C4-2B (cell line): ENCODE measurements around the gene LEF1.
A peak's percentile ranks its signal among the peaks of the same experiment; 100 is the strongest.
"Not testable (repeated sequence)": the region's sequence is repeated elsewhere in the genome, so short reads cannot be mapped to it uniquely, and the experiment has no call there.

Source experiments
- H3K27ac ChIP-seq: fragments of 450-650 bp; 2 replicates; pipeline ENCODE4 v1.5.1; 2017
- ZFX ChIP-seq: fragments of 450-650 bp; IDR thresholded peaks from 2 replicates; pipeline ENCODE4 v1.6.1; 2017
- TF ChIP-seq, protein P1 (sequence below): fragments of 450-650 bp; conservative IDR thresholded peaks from 2 replicates; pipeline ENCODE4 v1.5.1; 2017; ENCODE audit warnings: mild to moderate bottlenecking

Gene LEF1

GRCh38 chr4:108018884-108019187 is 149.9 kb downstream of the LEF1 start:
- TF ChIP-seq ZFX: no peak
- TF ChIP-seq, protein P1, sequence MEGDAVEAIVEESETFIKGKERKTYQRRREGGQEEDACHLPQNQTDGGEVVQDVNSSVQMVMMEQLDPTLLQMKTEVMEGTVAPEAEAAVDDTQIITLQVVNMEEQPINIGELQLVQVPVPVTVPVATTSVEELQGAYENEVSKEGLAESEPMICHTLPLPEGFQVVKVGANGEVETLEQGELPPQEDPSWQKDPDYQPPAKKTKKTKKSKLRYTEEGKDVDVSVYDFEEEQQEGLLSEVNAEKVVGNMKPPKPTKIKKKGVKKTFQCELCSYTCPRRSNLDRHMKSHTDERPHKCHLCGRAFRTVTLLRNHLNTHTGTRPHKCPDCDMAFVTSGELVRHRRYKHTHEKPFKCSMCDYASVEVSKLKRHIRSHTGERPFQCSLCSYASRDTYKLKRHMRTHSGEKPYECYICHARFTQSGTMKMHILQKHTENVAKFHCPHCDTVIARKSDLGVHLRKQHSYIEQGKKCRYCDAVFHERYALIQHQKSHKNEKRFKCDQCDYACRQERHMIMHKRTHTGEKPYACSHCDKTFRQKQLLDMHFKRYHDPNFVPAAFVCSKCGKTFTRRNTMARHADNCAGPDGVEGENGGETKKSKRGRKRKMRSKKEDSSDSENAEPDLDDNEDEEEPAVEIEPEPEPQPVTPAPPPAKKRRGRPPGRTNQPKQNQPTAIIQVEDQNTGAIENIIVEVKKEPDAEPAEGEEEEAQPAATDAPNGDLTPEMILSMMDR: peak; percentile 40
- no peak overlapping the region for H3K27ac ChIP-seq

- no peak overlapping the region for H3K27ac ChIP-seq
- TF ChIP-seq, protein P1: peak; percentile 88
- TF ChIP-seq ZFX: no peak
Measured at GRCh38 chr4:108018040-108018883, 150.5 kb downstream of the LEF1 start.

DNA sequence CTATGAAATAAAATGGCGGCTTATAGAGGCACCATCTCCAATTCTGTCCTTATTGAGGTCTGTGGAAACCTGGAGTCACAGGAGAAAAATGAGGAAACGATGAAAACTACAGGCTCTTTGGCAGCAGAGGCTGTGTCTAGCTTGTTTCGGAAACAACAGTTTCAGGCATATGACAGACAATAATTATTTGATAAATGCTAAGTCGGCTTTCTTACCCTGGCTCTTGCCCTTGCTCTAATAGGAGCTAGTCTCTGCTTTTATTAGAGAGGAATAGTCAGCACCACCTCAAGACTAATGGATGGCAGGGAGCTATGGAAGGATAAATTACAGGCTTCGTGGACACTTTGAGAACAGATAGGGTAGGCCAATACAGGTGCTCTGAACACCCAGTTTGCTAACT is 154.8 kb downstream of the LEF1 start:
- no peak overlapping the region for H3K27ac ChIP-seq
- TF ChIP-seq ZFX: no peak
- TF ChIP-seq, protein P1: no peak

- no peak for TF ChIP-seq ZFX
- TF ChIP-seq, protein P1: no peak
- no peak overlapping the region for H3K27ac ChIP-seq
Measured at GRCh38 chr4:108013327-108013726, 155.4 kb downstream of the LEF1 start.

- not testable (repeated sequence) for H3K27ac ChIP-seq
Measured at GRCh38 chr4:108012382-108012781, 156.3 kb downstream of the LEF1 start.

- TF ChIP-seq, protein P1: no peak
- no peak for TF ChIP-seq ZFX
- no peak overlapping the region for H3K27ac ChIP-seq
Measured at GRCh38 chr4:108010167-108010566, 158.6 kb downstream of the LEF1 start.

DNA sequence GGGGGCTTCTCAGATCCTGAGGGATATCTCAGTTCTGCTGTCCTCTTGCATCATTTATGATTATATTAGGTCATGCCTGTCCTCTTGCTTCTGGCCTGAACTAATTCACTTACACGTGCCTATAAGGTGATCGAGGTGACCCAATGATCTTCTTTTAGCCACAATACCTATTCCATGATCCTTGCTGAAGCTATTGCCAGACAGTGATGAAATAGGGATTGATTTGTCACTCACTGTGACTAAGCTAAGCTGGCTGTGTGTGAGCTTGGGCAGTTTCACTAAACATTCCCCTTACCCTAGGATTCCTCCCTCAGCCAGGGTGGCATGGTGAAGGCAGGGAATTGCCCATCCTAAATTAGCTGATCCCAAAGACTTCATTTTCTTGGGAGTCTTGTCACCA is 160.0 kb downstream of the LEF1 start:
- TF ChIP-seq, protein P1: no peak
- no peak overlapping the region for H3K27ac ChIP-seq

- no peak overlapping the region for H3K27ac ChIP-seq
- TF ChIP-seq ZFX: no peak
- TF ChIP-seq, protein P1: no peak
Measured at GRCh38 chr4:108007984-108008383, 160.7 kb downstream of the LEF1 start.
